ENCODE data around the gene HNRNPDL. TPM values are rescaled to one million over a fixed set of nuclear protein-coding genes. Genes with fewer than 3 reads are reported as not detected.
"Not testable (repeated sequence)": the region's sequence is repeated elsewhere in the genome, so short reads cannot be mapped to it uniquely, and the experiment has no call there.

The HNRNPDL gene
- total RNA-seq, 1 donor from 2014 or later, result 185 TPM

GRCh38 chr4:82423245-82424054, 6.8 kb downstream of the HNRNPDL start:
- H3K27me3 ChIP-seq (ENCODE audit: control insufficient read depth, insufficient read depth, low read length), result no peaks in the 10 kb centered on the region
- DNase-seq (ENCODE audit: low read depth), result no peak
- no peak for TF ChIP-seq CTCF (IDR thresholded peaks at IDR 0.05; ENCODE audit: insufficient read depth, low read length, poor library complexity, severe bottlenecking)
- peaks cover 3% of the 10 kb centered on the region for H3K36me3 ChIP-seq (ENCODE audit: control insufficient read depth, insufficient read depth, low read length)
- no peak overlapping the region for H3K4me3 ChIP-seq (ENCODE audit: low read depth, low read length)

GRCh38 chr4:82422616-82423015, 7.6 kb downstream of the HNRNPDL start:
- peaks cover 3% of the 10 kb centered on the region for H3K36me3 ChIP-seq (ENCODE audit: control insufficient read depth, insufficient read depth, low read length)
- H3K4me3 ChIP-seq (ENCODE audit: low read depth, low read length), result no peak overlapping the region
- no peak for TF ChIP-seq CTCF (IDR thresholded peaks at IDR 0.05; ENCODE audit: insufficient read depth, low read length, poor library complexity, severe bottlenecking)
- no peak for DNase-seq (ENCODE audit: low read depth)
- H3K27me3 ChIP-seq (ENCODE audit: control insufficient read depth, insufficient read depth, low read length), result no peaks in the 10 kb centered on the region

- H3K36me3 ChIP-seq (ENCODE audit: control insufficient read depth, insufficient read depth, low read length), result peaks cover 3% of the 10 kb centered on the region
- TF ChIP-seq CTCF (IDR thresholded peaks at IDR 0.05; ENCODE audit: insufficient read depth, low read length, poor library complexity, severe bottlenecking), result no peak
- no peak for DNase-seq (ENCODE audit: low read depth)
- H3K27me3 ChIP-seq (ENCODE audit: control insufficient read depth, insufficient read depth, low read length), result no peaks in the 10 kb centered on the region
- no peak overlapping the region for H3K4me3 ChIP-seq (ENCODE audit: low read depth, low read length)
These were observed 8.3 kb downstream of the HNRNPDL start for GRCh38 chr4:82421796-82422560.

GRCh38 chr4:82419451-82419850, 10.8 kb downstream of the HNRNPDL start:
- Histone ChIP-seq H3K36me3 (ENCODE audit: control insufficient read depth, insufficient read depth, low read length) (no peaks in the 10 kb centered on the region), H3K4me3 (ENCODE audit: low read depth, low read length) (no peak overlapping the region), H3K27me3 (ENCODE audit: control insufficient read depth, insufficient read depth, low read length) (no peaks in the 10 kb centered on the region)
- TF ChIP-seq CTCF (IDR thresholded peaks at IDR 0.05; ENCODE audit: insufficient read depth, low read length, poor library complexity, severe bottlenecking), result no peak
- DNase-seq (ENCODE audit: low read depth), result no peak

GRCh38 chr4:82415922-82416365, 14.3 kb downstream of the HNRNPDL start:
- Histone ChIP-seq H3K36me3 (ENCODE audit: control insufficient read depth, insufficient read depth, low read length) (no peaks in the 10 kb centered on the region), H3K27me3 (ENCODE audit: control insufficient read depth, insufficient read depth, low read length) (no peaks in the 10 kb centered on the region), H3K4me3 (ENCODE audit: low read depth, low read length) (no peak overlapping the region)
- DNase-seq (ENCODE audit: low read depth), result no peak
- TF ChIP-seq CTCF (IDR thresholded peaks at IDR 0.05; ENCODE audit: insufficient read depth, low read length, poor library complexity, severe bottlenecking), result no peak

- not testable (repeated sequence) for H3K36me3 ChIP-seq (ENCODE audit: control insufficient read depth, insufficient read depth, low read length); H3K4me3 ChIP-seq (ENCODE audit: low read depth, low read length); H3K27me3 ChIP-seq (ENCODE audit: control insufficient read depth, insufficient read depth, low read length); DNase-seq (ENCODE audit: low read depth)
These were observed 15.2 kb downstream of the HNRNPDL start for GRCh38 chr4:82415061-82415460.

Data from kidney epithelial cell (primary cell).